ENCODE data around the gene KNDC1.

The KNDC1 gene

GRCh38 chr10:133245439-133246235 is 85.6 kb downstream of the KNDC1 start:
- Histone ChIP-seq H3K36me3 (ENCODE audit: control insufficient read depth, insufficient read depth, low read length) (no peaks in the 10 kb centered on the region), H3K27me3 (replicated peaks; ENCODE audit: control insufficient read depth, insufficient read depth, low read length) (no peaks in the 10 kb centered on the region; the same call in 1 of the 2 replicates), H3K4me3 (replicated peaks; ENCODE audit: low read depth, low read length) (no peak overlapping the region)
- no peak for DNase-seq (ENCODE audit: extremely low read depth, insufficient read length)
- TF ChIP-seq CTCF (IDR thresholded peaks at IDR 0.05; ENCODE audit: insufficient read depth, low read length, poor library complexity, severe bottlenecking): no peak

- no peak for TF ChIP-seq CTCF (IDR thresholded peaks at IDR 0.05; ENCODE audit: insufficient read depth, low read length, poor library complexity, severe bottlenecking)
- Histone ChIP-seq H3K27me3 (replicated peaks; ENCODE audit: control insufficient read depth, insufficient read depth, low read length) (no peaks in the 10 kb centered on the region; the same call in 1 of the 2 replicates), H3K36me3 (ENCODE audit: control insufficient read depth, insufficient read depth, low read length) (no peaks in the 10 kb centered on the region), H3K4me3 (replicated peaks; ENCODE audit: low read depth, low read length) (no peak overlapping the region)
- no peak for DNase-seq (ENCODE audit: extremely low read depth, insufficient read length)
These were observed 86.2 kb downstream of the KNDC1 start for GRCh38 chr10:133246236-133246626.

- Histone ChIP-seq H3K4me3 (replicated peaks; ENCODE audit: low read depth, low read length) (no peak overlapping the region), H3K36me3 (ENCODE audit: control insufficient read depth, insufficient read depth, low read length) (no peaks in the 10 kb centered on the region), H3K27me3 (replicated peaks; ENCODE audit: control insufficient read depth, insufficient read depth, low read length) (no peaks in the 10 kb centered on the region; the same call in 1 of the 2 replicates)
- no peak for DNase-seq (ENCODE audit: extremely low read depth, insufficient read length)
- no peak for TF ChIP-seq CTCF (IDR thresholded peaks at IDR 0.05; ENCODE audit: insufficient read depth, low read length, poor library complexity, severe bottlenecking)
These were observed 87.8 kb downstream of the KNDC1 start for GRCh38 chr10:133247681-133248333.

GRCh38 chr10:133248334-133248715 is 88.3 kb downstream of the KNDC1 start:
- H3K36me3 ChIP-seq (ENCODE audit: control insufficient read depth, insufficient read depth, low read length): no peaks in the 10 kb centered on the region
- H3K27me3 ChIP-seq (replicated peaks; ENCODE audit: control insufficient read depth, insufficient read depth, low read length): no peaks in the 10 kb centered on the region; the same call in 1 of the 2 replicates
- H3K4me3 ChIP-seq (replicated peaks; ENCODE audit: low read depth, low read length): no peak overlapping the region
- no peak for DNase-seq (ENCODE audit: extremely low read depth, insufficient read length)
- no peak for TF ChIP-seq CTCF (IDR thresholded peaks at IDR 0.05; ENCODE audit: insufficient read depth, low read length, poor library complexity, severe bottlenecking)

GRCh38 chr10:133249094-133249780 is 89.2 kb downstream of the KNDC1 start:
- Histone ChIP-seq H3K36me3 (ENCODE audit: control insufficient read depth, insufficient read depth, low read length) (no peaks in the 10 kb centered on the region), H3K27me3 (replicated peaks; ENCODE audit: control insufficient read depth, insufficient read depth, low read length) (no peaks in the 10 kb centered on the region; the same call in 1 of the 2 replicates)
- TF ChIP-seq CTCF (IDR thresholded peaks at IDR 0.05; ENCODE audit: insufficient read depth, low read length, poor library complexity, severe bottlenecking): peak; percentile 8

More at GRCh38 chr10:133249094-133249780, 89.2 kb downstream of the KNDC1 start:
- DNase-seq (ENCODE audit: extremely low read depth, insufficient read length): no peak
- H3K4me3 ChIP-seq (replicated peaks; ENCODE audit: low read depth, low read length): no peak overlapping the region
